NCI-H460 (cell line): ENCODE measurements around the gene RNF10. TPM values are rescaled to one million over a fixed set of nuclear protein-coding genes. Genes with fewer than 3 reads are reported as not detected.
A peak's percentile ranks its signal among the peaks of the same experiment; 100 is the strongest.
"Not testable (repeated sequence)": the region's sequence is repeated elsewhere in the genome, so short reads cannot be mapped to it uniquely, and the experiment has no call there.

Experiments used
- DNase-seq: peaks from one replicate; pipeline ENCODE4 v3.0.0-alpha.2; 2016; ENCODE audit warnings: low read depth; ENCODE audit errors: extremely low read depth
- total RNA-seq: library from RNA; depleted of rRNA; stranded (reverse); fragments of >200 nt; shearing (Covaris generic); gene quantifications from 2 replicates; pipeline ENCODE4 v1.2.3, GENCODE V29; 2014

Gene RNF10
- total RNA-seq, 1 experiment from 2014 or later: 90.8 TPM

- DNase-seq: no peak
Observed at GRCh38 chr12:120522568-120522967, 11.6 kb upstream of the RNF10 start.

- DNase-seq: peak; percentile 82
Observed at GRCh38 chr12:120528861-120529525, 5.2 kb upstream of the RNF10 start, which contains the start of gene COQ5. TSS of gene COQ5 (minus strand) at chr12:120529158. CDS start at chr12:120529141, 17 bp downstream.

- DNase-seq: peak; percentile 38
Observed at GRCh38 chr12:120529641-120530417, 4.3 kb upstream of the RNF10 start.

- DNase-seq: not testable (repeated sequence)
Observed at GRCh38 chr12:120530418-120530761, 3.8 kb upstream of the RNF10 start.

GRCh38 chr12:120532701-120533238, 1.4 kb upstream of the RNF10 start:
- DNase-seq: no peak

- DNase-seq: peak; percentile 26
Observed at GRCh38 chr12:120534703-120535655, 823 bp downstream of the RNF10 start.

GRCh38 chr12:120536064-120536791, 2.1 kb downstream of the RNF10 start:
- DNase-seq: no peak

GRCh38 chr12:120537856-120538220, 3.7 kb downstream of the RNF10 start:
- DNase-seq: no peak

GRCh38 chr12:120538281-120539156, 4.4 kb downstream of the RNF10 start:
- no peak for DNase-seq

- DNase-seq: no peak
Observed at GRCh38 chr12:120539303-120539702, 5.1 kb downstream of the RNF10 start.

GRCh38 chr12:120540445-120540844, 6.3 kb downstream of the RNF10 start:
- DNase-seq: no peak

- DNase-seq: no peak
Observed at GRCh38 chr12:120542166-120542565, 8.0 kb downstream of the RNF10 start.

GRCh38 chr12:120544691-120545090, 10.5 kb downstream of the RNF10 start:
- DNase-seq: no peak

- no peak for DNase-seq
Observed at GRCh38 chr12:120546050-120546386, 11.9 kb downstream of the RNF10 start.

- DNase-seq: no peak
Observed at GRCh38 chr12:120554678-120555077, 20.5 kb downstream of the RNF10 start.

GRCh38 chr12:120557589-120557988, 23.4 kb downstream of the RNF10 start:
- no peak for DNase-seq

- DNase-seq: no peak
Observed at GRCh38 chr12:120562906-120563305, 28.8 kb downstream of the RNF10 start.

GRCh38 chr12:120563495-120563894, 29.3 kb downstream of the RNF10 start:
- no peak for DNase-seq

GRCh38 chr12:120571299-120571698, 37.1 kb downstream of the RNF10 start:
- no peak for DNase-seq
